GM23338 (cell line): ENCODE measurements around the gene SH3GL3. TPM values are rescaled to one million over a fixed set of nuclear protein-coding genes. Genes with fewer than 3 reads are reported as not detected.

Experiments
- ATAC-seq: fragments of 200-7000 bp; cut with Tn5 transposase; 3 replicates; pipeline ENCODE4 v1.9.1; 2020
- DNase-seq: peaks from one replicate; pipeline ENCODE4 v3.0.0-alpha.2; 2015; ENCODE audit warnings: low spot score
- H2AFZ ChIP-seq: fragments of 200-600 bp; sonication (generic); 2 replicates; pipeline ENCODE4 v1.8.0; 2016; ENCODE audit warnings: antibody characterized with exemption, mild to moderate bottlenecking, moderate library complexity
- H3F3A ChIP-seq: fragments of 200-600 bp; sonication (generic); replicated peaks from 2 replicates; pipeline ENCODE4 v1.8.0; 2017; ENCODE audit warnings: antibody characterized with exemption, mixed run types, low read depth
- H3K27ac ChIP-seq: fragments of 200-600 bp; sonication (generic); 2 replicates; pipeline ENCODE4 v1.6.1; 2016; ENCODE audit warnings: low read depth
- H3K27me3 ChIP-seq: fragments of 200-600 bp; sonication (generic); 2 replicates; pipeline ENCODE4 v1.8.0; 2016; ENCODE audit warnings: mild to moderate bottlenecking, mixed run types, moderate library complexity; ENCODE audit not compliant: insufficient read depth
- H3K36me3 ChIP-seq: fragments of 200-600 bp; sonication (generic); 2 replicates; pipeline ENCODE4 v1.8.0; 2016; ENCODE audit warnings: mild to moderate bottlenecking; ENCODE audit not compliant: insufficient read depth
- H3K4me1 ChIP-seq: fragments of 200-600 bp; sonication (generic); 2 replicates; pipeline ENCODE4 v1.8.0; 2016; ENCODE audit warnings: mild to moderate bottlenecking, moderate library complexity; ENCODE audit not compliant: insufficient read depth
- H3K4me2 ChIP-seq: fragments of 200-600 bp; sonication (generic); 2 replicates; pipeline ENCODE4 v1.7.1; 2017; ENCODE audit warnings: mixed run types
- H3K4me3 ChIP-seq: fragments of 200-600 bp; sonication (generic); 2 replicates; pipeline ENCODE4 v1.6.1; 2016; ENCODE audit warnings: mixed run types
- H3K79me2 ChIP-seq: fragments of 200-600 bp; sonication (generic); replicated peaks from 2 replicates; pipeline ENCODE4 v1.8.0; 2017; ENCODE audit warnings: mild to moderate bottlenecking; ENCODE audit not compliant: insufficient read depth
- H3K9me2 ChIP-seq: fragments of 200-600 bp; sonication (generic); 2 replicates; pipeline ENCODE4 v1.8.0; 2017; ENCODE audit not compliant: insufficient read depth
- H4K20me1 ChIP-seq: fragments of 200-600 bp; sonication (generic); replicated peaks from 2 replicates; pipeline ENCODE4 v1.8.0; 2017; ENCODE audit warnings: mild to moderate bottlenecking; ENCODE audit not compliant: insufficient read depth
- H3K27ac Mint-ChIP-seq: 2 replicates; pipeline ENCODE4 v1.8.0; 2020; ENCODE audit warnings: inconsistent platforms, mild to moderate bottlenecking, moderate library complexity, mixed read lengths
- H3K27me3 Mint-ChIP-seq: 3 replicates; pipeline ENCODE4 v1.8.0; 2022; ENCODE audit warnings: low read depth, mild to moderate bottlenecking, moderate library complexity, mixed read lengths, inconsistent platforms; ENCODE audit not compliant: insufficient read depth, poor library complexity
- H3K36me3 Mint-ChIP-seq: 3 replicates; pipeline ENCODE4 v1.8.0; 2021; ENCODE audit warnings: low read depth, mild to moderate bottlenecking, inconsistent platforms, moderate library complexity, mixed read lengths
- H3K4me1 Mint-ChIP-seq: 3 replicates; pipeline ENCODE4 v1.8.0; 2020; ENCODE audit warnings: mild to moderate bottlenecking, inconsistent platforms, mixed read lengths
- H3K4me3 Mint-ChIP-seq: 3 replicates; pipeline ENCODE4 v1.8.0; 2021; ENCODE audit warnings: moderate library complexity, mild to moderate bottlenecking, inconsistent platforms, mixed read lengths
- H3K9me3 Mint-ChIP-seq: 3 replicates; pipeline ENCODE4 v1.8.0; 2020; ENCODE audit warnings: moderate library complexity, mild to moderate bottlenecking, inconsistent platforms, mixed read lengths
- STAT1 ChIP-seq: IDR thresholded peaks from one replicate; pipeline ENCODE4 v1.6.1; 2016; ENCODE audit warnings: antibody characterized with exemption; ENCODE audit not compliant: unreplicated experiment
- ZNF114 ChIP-seq: fragments of 250-450 bp; sonication (Bioruptor Pico); IDR thresholded peaks from 2 replicates; pipeline ENCODE4 v1.5.0; 2020; ENCODE audit warnings: mild to moderate bottlenecking, moderate library complexity
- polyA plus RNA-seq: library from polyadenylated mRNA; unstranded; fragments of >200 nt; fragmentation: Nextera tagmentation; extraction: Ambion mirVana; gene quantifications from 2 replicates; pipeline ENCODE4 v1.2.1, GENCODE V29; 2016
- total RNA-seq: library from RNA; depleted of rRNA; stranded (reverse); fragments of >200 nt; shearing (Covaris generic); gene quantifications from 2 replicates; pipeline ENCODE4 v1.2.3, GENCODE V29; 2014
- TF ChIP-seq, protein P1 (sequence below): fragments of 250-450 bp; sonication (Bioruptor Pico); IDR thresholded peaks from 2 replicates; pipeline ENCODE4 v1.5.0; 2020; ENCODE audit warnings: mild to moderate bottlenecking, moderate library complexity
- TF ChIP-seq, protein P2 (sequence below), 2 experiments: fragments of 200-600 bp in 1 of 2; sonication (generic) in 1 of 2; conservative IDR thresholded peaks; 2 replicates each; pipeline versions ENCODE4 v1.5.1 to v1.6.1; 2016 to 2017; ENCODE audit warnings: antibody characterized with exemption in 2 of 2, low read depth in 2 of 2, mild to moderate bottlenecking in 2 of 2, moderate library complexity in 1 of 2
- TF ChIP-seq, protein P3 (sequence below): IDR thresholded peaks from one replicate; pipeline ENCODE4 v1.6.1; 2018; ENCODE audit warnings: antibody characterized with exemption; ENCODE audit not compliant: unreplicated experiment

The SH3GL3 gene
- total and polyA plus RNA-seq, 2 experiments from 2014 or later: 15.9 to 21.1 TPM

DNA sequence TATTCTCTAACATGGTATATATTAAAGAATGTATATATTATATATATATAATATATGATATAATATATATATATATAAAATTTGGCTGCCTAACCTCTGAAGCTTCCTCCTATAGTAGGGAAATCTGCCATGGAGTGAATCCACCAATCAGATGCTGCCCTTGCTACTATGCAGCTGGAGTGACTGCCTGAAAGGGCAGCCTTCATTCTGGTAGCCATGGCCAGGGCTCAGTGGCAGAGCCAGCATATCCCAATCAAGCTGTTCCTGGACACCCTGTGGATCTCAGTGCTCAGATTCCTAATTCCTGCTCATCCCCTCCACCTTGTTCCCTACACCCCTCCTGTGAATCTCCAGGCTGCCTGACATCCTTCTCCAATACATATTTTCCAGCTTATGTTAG, 2.2 kb upstream of the SH3GL3 start (continued):
- TF ChIP-seq, protein P1, sequence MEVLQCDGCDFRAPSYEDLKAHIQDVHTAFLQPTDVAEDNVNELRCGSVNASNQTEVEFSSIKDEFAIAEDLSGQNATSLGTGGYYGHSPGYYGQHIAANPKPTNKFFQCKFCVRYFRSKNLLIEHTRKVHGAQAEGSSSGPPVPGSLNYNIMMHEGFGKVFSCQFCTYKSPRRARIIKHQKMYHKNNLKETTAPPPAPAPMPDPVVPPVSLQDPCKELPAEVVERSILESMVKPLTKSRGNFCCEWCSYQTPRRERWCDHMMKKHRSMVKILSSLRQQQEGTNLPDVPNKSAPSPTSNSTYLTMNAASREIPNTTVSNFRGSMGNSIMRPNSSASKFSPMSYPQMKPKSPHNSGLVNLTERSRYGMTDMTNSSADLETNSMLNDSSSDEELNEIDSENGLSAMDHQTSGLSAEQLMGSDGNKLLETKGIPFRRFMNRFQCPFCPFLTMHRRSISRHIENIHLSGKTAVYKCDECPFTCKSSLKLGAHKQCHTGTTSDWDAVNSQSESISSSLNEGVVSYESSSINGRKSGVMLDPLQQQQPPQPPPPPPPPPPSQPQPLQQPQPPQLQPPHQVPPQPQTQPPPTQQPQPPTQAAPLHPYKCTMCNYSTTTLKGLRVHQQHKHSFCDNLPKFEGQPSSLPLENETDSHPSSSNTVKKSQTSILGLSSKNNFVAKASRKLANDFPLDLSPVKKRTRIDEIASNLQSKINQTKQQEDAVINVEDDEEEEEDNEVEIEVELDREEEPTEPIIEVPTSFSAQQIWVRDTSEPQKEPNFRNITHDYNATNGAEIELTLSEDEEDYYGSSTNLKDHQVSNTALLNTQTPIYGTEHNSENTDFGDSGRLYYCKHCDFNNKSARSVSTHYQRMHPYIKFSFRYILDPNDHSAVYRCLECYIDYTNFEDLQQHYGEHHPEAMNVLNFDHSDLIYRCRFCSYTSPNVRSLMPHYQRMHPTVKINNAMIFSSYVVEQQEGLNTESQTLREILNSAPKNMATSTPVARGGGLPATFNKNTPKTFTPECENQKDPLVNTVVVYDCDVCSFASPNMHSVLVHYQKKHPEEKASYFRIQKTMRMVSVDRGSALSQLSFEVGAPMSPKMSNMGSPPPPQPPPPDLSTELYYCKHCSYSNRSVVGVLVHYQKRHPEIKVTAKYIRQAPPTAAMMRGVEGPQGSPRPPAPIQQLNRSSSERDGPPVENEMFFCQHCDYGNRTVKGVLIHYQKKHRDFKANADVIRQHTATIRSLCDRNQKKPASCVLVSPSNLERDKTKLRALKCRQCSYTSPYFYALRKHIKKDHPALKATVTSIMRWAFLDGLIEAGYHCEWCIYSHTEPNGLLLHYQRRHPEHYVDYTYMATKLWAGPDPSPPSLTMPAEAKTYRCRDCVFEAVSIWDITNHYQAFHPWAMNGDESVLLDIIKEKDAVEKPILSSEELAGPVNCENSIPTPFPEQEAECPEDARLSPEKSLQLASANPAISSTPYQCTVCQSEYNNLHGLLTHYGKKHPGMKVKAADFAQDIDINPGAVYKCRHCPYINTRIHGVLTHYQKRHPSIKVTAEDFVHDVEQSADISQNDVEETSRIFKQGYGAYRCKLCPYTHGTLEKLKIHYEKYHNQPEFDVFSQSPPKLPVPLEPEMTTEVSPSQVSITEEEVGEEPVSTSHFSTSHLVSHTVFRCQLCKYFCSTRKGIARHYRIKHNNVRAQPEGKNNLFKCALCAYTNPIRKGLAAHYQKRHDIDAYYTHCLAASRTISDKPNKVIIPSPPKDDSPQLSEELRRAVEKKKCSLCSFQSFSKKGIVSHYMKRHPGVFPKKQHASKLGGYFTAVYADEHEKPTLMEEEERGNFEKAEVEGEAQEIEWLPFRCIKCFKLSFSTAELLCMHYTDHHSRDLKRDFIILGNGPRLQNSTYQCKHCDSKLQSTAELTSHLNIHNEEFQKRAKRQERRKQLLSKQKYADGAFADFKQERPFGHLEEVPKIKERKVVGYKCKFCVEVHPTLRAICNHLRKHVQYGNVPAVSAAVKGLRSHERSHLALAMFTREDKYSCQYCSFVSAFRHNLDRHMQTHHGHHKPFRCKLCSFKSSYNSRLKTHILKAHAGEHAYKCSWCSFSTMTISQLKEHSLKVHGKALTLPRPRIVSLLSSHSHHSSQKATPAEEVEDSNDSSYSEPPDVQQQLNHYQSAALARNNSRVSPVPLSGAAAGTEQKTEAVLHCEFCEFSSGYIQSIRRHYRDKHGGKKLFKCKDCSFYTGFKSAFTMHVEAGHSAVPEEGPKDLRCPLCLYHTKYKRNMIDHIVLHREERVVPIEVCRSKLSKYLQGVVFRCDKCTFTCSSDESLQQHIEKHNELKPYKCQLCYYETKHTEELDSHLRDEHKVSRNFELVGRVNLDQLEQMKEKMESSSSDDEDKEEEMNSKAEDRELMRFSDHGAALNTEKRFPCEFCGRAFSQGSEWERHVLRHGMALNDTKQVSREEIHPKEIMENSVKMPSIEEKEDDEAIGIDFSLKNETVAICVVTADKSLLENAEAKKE (CRISPR knock-in tag): no peak

DNA sequence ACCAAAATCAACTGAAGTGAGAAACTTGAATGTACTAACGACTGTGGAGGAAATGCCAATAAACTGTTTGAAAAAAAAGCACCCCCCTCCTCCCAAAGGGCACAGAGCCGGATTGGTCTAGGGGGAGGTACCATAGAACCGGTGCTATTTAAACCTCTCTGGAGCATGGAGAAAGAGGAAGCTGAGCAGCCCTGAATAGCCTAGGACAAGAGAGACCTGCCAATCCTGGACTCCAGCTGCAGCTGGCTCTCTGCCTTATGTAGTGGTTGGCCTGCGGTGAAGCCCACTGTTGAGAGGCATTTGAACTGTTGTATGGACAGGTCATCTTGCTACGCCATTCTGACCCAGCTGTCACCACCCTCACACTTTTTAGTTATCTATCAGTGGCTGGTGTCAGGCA, 1.5 kb upstream of the SH3GL3 start:
- no peak overlapping the region for H3K27ac Mint-ChIP-seq
- no peak for DNase-seq
- no peaks in the 10 kb centered on the region; the same call in 1 of the 2 replicates for H4K20me1 ChIP-seq
- ATAC-seq: no peak
- H3K4me3 Mint-ChIP-seq: no peak overlapping the region
- peak overlapping the region; percentile 98; the same call in 1 of the 2 replicates for H2AFZ ChIP-seq
- no peak overlapping the region for H3K27ac ChIP-seq
- 0 out of 2 replicates have a peak, but pooled peaks cover 5% of the 10 kb centered on the region for H3F3A ChIP-seq
- peaks cover 24% of the 10 kb centered on the region for H3K27me3 Mint-ChIP-seq
- peaks cover 3% of the 10 kb centered on the region; the same call in 2 of the 3 replicates for H3K36me3 Mint-ChIP-seq
- peaks cover 26% of the 10 kb centered on the region for H3K4me1 Mint-ChIP-seq
- H3K4me1 ChIP-seq: peaks cover 7% of the 10 kb centered on the region; the same call in 1 of the 2 replicates
- H3K9me2 ChIP-seq: no peaks in the 10 kb centered on the region
- no peak overlapping the region for H3K4me2 ChIP-seq
- TF ChIP-seq, protein P2, sequence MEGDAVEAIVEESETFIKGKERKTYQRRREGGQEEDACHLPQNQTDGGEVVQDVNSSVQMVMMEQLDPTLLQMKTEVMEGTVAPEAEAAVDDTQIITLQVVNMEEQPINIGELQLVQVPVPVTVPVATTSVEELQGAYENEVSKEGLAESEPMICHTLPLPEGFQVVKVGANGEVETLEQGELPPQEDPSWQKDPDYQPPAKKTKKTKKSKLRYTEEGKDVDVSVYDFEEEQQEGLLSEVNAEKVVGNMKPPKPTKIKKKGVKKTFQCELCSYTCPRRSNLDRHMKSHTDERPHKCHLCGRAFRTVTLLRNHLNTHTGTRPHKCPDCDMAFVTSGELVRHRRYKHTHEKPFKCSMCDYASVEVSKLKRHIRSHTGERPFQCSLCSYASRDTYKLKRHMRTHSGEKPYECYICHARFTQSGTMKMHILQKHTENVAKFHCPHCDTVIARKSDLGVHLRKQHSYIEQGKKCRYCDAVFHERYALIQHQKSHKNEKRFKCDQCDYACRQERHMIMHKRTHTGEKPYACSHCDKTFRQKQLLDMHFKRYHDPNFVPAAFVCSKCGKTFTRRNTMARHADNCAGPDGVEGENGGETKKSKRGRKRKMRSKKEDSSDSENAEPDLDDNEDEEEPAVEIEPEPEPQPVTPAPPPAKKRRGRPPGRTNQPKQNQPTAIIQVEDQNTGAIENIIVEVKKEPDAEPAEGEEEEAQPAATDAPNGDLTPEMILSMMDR (conservative IDR thresholded peaks at IDR 0.05; ENCODE audit: low read depth in 2 of 2): no peak
- TF ChIP-seq ZNF114 (CRISPR knock-in tag) (no peak), STAT1 (no peak)
- TF ChIP-seq, protein P3, sequence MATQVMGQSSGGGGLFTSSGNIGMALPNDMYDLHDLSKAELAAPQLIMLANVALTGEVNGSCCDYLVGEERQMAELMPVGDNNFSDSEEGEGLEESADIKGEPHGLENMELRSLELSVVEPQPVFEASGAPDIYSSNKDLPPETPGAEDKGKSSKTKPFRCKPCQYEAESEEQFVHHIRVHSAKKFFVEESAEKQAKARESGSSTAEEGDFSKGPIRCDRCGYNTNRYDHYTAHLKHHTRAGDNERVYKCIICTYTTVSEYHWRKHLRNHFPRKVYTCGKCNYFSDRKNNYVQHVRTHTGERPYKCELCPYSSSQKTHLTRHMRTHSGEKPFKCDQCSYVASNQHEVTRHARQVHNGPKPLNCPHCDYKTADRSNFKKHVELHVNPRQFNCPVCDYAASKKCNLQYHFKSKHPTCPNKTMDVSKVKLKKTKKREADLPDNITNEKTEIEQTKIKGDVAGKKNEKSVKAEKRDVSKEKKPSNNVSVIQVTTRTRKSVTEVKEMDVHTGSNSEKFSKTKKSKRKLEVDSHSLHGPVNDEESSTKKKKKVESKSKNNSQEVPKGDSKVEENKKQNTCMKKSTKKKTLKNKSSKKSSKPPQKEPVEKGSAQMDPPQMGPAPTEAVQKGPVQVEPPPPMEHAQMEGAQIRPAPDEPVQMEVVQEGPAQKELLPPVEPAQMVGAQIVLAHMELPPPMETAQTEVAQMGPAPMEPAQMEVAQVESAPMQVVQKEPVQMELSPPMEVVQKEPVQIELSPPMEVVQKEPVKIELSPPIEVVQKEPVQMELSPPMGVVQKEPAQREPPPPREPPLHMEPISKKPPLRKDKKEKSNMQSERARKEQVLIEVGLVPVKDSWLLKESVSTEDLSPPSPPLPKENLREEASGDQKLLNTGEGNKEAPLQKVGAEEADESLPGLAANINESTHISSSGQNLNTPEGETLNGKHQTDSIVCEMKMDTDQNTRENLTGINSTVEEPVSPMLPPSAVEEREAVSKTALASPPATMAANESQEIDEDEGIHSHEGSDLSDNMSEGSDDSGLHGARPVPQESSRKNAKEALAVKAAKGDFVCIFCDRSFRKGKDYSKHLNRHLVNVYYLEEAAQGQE: no peak
- peaks cover 2% of the 10 kb centered on the region; the same call in 2 of the 3 replicates for H3K9me3 Mint-ChIP-seq
- H3K27me3 ChIP-seq: peaks cover 28% of the 10 kb centered on the region
- peaks cover 8% of the 10 kb centered on the region; the same call in 1 of the 2 replicates for H3K79me2 ChIP-seq
- no peaks in the 10 kb centered on the region for H3K36me3 ChIP-seq
- H3K4me3 ChIP-seq: no peak overlapping the region
